GM12801 (cell line): Measurements from ENCODE around the gene GPR65.

ENCODE experiments used
- TF ChIP-seq, protein P1 (sequence below): IDR thresholded peaks from one replicate; pipeline ENCODE4 v1.5.1; 2011; ENCODE audit warnings: control low read depth; ENCODE audit not compliant: insufficient read length; ENCODE audit errors: extremely low read depth

GPR65 gene

DNA sequence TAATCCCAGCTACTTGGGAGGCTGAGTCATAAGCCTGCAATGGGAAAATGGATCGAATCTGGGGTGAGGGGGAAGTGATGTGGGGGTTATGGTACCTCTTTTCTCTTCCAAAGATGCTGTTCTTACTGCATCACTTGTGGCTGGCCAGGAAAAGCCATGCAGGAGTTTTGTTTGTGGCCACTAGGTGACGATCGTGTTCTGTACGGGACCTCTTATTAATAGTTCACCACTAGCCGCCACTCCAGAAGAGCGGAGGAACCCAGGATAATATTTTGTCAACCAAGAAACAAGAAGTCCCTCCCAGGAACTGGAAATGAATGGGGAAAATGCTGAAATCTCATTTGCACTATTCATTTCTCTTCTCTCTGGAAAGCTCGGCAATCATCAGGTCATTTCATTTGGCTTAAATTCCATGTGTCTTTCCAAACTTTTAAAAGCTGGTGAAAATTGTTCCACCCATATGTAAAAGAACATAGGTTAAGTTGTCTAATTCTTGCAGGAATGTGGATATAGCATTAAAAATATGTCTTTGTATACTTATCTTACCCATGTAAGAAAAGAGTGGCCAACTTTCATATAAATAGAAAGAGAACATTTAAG, 8.9 kb downstream of the GPR65 start:
- TF ChIP-seq, protein P1, sequence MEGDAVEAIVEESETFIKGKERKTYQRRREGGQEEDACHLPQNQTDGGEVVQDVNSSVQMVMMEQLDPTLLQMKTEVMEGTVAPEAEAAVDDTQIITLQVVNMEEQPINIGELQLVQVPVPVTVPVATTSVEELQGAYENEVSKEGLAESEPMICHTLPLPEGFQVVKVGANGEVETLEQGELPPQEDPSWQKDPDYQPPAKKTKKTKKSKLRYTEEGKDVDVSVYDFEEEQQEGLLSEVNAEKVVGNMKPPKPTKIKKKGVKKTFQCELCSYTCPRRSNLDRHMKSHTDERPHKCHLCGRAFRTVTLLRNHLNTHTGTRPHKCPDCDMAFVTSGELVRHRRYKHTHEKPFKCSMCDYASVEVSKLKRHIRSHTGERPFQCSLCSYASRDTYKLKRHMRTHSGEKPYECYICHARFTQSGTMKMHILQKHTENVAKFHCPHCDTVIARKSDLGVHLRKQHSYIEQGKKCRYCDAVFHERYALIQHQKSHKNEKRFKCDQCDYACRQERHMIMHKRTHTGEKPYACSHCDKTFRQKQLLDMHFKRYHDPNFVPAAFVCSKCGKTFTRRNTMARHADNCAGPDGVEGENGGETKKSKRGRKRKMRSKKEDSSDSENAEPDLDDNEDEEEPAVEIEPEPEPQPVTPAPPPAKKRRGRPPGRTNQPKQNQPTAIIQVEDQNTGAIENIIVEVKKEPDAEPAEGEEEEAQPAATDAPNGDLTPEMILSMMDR, result peak; percentile 37

DNA sequence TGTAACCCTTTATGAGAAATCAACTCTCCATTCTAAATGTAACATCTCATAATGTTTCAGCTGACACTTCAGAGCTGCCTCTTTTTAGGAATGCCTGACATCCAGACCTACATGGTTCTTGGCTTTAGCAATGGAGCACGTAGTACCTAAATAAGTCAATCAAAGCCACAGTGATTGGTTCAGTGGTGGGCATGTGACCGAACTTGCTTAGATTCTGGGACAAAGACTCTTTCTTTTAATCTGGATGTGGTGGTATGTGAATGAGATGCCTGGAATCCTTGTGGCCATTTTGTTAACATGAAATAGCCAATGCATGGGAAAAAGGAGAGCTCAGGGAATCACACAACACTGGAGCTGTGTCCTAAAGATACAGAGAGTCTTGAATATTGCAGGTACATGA, 11.8 kb downstream of the GPR65 start:
- TF ChIP-seq, protein P1, result no peak

DNA sequence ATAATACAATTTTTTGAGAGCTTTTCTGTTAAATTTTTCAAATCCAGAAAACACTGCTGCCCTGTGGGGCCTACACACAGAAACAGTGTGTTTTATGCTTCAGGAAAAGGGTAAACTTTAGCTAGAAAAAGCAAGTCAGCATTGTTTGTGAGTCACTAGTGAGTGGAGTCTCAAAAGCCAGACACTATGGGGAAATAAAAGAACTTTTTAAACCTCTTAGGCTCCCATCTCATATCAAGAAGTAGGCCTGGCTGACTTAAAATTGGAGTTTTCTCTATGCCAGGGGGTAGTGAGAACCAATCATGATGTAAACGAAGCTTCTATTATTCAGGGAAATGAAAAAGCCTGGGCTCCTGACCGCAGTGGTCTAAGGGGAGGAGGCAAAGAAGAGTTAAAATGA, 12.6 kb downstream of the GPR65 start:
- TF ChIP-seq, protein P1, result no peak

DNA sequence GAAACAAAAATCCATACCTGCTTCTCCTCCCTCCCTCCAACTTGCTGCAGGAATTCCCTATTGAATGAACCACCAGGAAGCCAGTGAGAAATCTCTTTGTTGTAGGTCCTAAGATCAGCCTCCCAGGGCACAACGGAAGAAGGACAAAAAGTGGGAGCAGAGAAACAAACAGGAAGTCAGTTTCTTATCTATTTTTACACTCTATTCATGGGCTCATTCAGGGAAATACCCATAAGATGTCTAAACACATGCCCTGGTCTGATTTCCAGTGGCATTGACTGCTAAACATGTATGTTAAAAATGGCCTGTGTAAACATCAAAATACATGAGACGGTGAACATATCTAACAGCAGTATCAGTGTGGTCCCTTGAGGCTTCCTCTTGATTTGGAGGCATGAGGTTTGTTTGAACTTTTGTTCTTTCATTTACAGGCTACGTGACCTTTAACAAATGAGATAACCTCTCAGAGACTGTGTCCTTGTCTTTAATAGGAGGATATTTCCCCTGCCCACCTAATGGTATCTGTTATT, 18.8 kb downstream of the GPR65 start:
- TF ChIP-seq, protein P1, result no peak

DNA sequence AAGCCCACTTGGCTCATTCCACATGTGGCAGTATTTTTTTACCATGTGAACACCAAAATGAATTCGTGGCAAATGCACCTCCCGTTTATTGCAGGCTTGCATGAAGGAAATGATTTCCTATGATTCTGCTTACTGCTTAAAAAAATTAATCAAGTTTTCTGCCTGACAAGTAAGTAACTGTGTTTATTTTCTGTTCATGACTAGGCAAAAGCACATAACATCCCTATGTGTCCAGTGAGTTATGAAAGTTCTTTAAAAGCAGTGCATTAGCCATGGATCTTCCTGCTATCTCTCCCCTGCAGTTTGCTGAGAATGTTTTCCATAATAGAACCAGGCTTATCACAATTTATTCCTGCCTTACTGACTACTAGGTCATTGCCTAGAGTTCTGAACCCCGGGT, 20.4 kb downstream of the GPR65 start:
- TF ChIP-seq, protein P1, result no peak

DNA sequence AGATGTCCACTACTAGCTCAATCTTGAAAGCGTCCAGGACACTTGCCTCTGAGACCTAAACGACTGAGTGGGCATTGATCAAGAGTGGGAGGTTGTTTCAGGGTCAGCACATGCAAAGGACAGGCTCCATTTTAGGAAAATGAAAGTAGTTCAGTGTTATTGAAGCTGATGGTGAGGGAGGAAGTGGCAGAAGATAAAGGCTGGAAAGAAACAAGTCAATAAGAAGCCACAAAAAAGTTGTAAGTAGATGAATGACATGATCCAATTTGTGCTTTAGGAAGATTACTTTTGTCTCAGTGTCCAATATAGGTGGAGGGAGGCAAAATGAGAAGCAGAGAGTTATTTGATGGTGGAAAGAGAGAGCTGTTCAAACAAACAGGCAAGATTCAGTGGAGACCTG, 22.0 kb downstream of the GPR65 start:
- TF ChIP-seq, protein P1, result no peak

DNA sequence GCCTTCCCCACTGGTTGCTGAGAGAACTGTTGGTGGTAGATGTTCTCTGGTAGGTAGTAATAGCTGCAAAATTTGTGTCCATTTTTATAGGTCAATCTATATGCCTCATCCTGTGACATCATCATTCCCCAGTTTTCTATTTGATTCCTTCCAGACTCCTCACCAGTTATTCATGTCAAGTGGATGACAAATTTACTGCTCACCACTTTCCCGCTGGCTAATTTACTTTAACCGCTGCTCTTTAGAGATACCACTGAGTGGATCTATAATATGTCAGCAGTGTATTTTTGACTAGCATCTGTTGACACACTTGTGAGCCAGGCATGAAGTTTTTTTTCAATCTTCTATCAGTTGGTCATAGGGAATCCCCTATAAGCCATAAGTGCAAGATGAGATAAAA, 24.6 kb downstream of the GPR65 start:
- TF ChIP-seq, protein P1, result no peak
